Esophagus muscularis mucosa (tissue), 4 donors: ENCODE data around the gene SLC35G4. TPM values are rescaled to one million over a fixed set of nuclear protein-coding genes. Genes with fewer than 3 reads are reported as not detected.
A peak's percentile ranks its signal among the peaks of the same experiment; 100 is the strongest.
"Not testable (repeated sequence)": the region's sequence is repeated elsewhere in the genome, so short reads cannot be mapped to it uniquely, and the experiment has no call there.

Source experiments
- DNase-seq: peaks from one replicate; pipeline ENCODE4 v3.0.0-alpha.2; 2017; ENCODE audit errors: extremely low spot score
- H3K27ac ChIP-seq, 4 donors: fragments of 200-600 bp; sonication (generic); replicated peaks in 1 of 4; 1 replicate in 3 of 4; 2 replicates in 1 of 4; pipeline ENCODE4 v1.5.1; 2016 to 2019; ENCODE audit warnings: mild to moderate bottlenecking in 1 of 4
- H3K27me3 ChIP-seq, 4 donors: fragments of 200-600 bp; sonication (generic); one replicate each; pipeline versions ENCODE4 v1.5.1 to v1.6.0; 2016 to 2019
- H3K36me3 ChIP-seq, 4 donors: fragments of 200-600 bp; sonication (generic); one replicate each; pipeline ENCODE4 v1.5.1; 2016 to 2019
- H3K4me1 ChIP-seq, 4 donors: fragments of 200-600 bp; sonication (generic); one replicate each; pipeline ENCODE4 v1.5.1; 2016 to 2019
- H3K4me3 ChIP-seq, 4 donors: fragments of 200-600 bp; sonication (generic); 1 replicate in 2 of 4; 2 replicates in 2 of 4; pipeline ENCODE4 v1.5.1; 2016 to 2019; ENCODE audit warnings: mild to moderate bottlenecking in 4 of 4, moderate library complexity in 1 of 4
- H3K9me3 ChIP-seq, 4 donors: fragments of 200-600 bp; sonication (generic); 1 replicate in 3 of 4; 2 replicates in 1 of 4; pipeline ENCODE4 v1.5.1; 2016 to 2019
- EP300 ChIP-seq: sonication (generic); formaldehyde crosslinking; IDR thresholded peaks from one replicate; pipeline ENCODE4 v1.6.1; 2017; ENCODE audit warnings: antibody characterized with exemption
- POLR2A ChIP-seq: fragments of 450-650 bp; IDR thresholded peaks from one replicate; pipeline ENCODE4 v1.6.1; 2017; ENCODE audit warnings: antibody characterized with exemption, moderate library complexity, mild to moderate bottlenecking, low read depth
- POLR2AphosphoS5 ChIP-seq, 2 donors: sonication (generic); formaldehyde crosslinking; IDR thresholded peaks; one replicate each; pipeline ENCODE4 v1.6.1; 2017; ENCODE audit warnings: antibody characterized with exemption in 2 of 2
- WGBS: methylation state at CpG from one replicate; pipeline ENCODE4 v1.1.5; 2018; 5-methylcytosine and 5-hydroxymethylcytosine counted together
- intact Hi-C: fragments of 100-400 bp; cut with DNase I; formaldehyde crosslinking; loops from one replicate; pipeline ENCODE4 v1.15.1; 2023
- total RNA-seq, 4 donors: library from RNA; depleted of rRNA; stranded (reverse); fragments of >200 nt; gene quantifications; one replicate each; pipeline versions ENCODE4 v1.1.0 to v1.2.1, GENCODE V29; 2016
- TF ChIP-seq, protein P1 (sequence below), 3 experiments: fragments of 200-600 bp in 2 of 3; fragments of 450-650 bp in 1 of 3; sonication (generic) in 2 of 3; IDR thresholded peaks; one replicate each; pipeline ENCODE4 v1.5.1; 2017 to 2019; ENCODE audit warnings: antibody characterized with exemption in 3 of 3, mild to moderate bottlenecking in 2 of 3, moderate library complexity in 1 of 3

SLC35G4 gene
- total RNA-seq, result not detected

GRCh38 chr18:11609488-11609887 is at the start of gene SLC35G4:
SLC35G4 (plus strand) TSS chr18:11609596; CDS start chr18:11609596, 0 bp downstream.
- H3K36me3 ChIP-seq, intact Hi-C loops, H3K9me3 ChIP-seq, H3K4me1 ChIP-seq, H3K27me3 ChIP-seq, H3K27ac ChIP-seq, DNase-seq, H3K4me3 ChIP-seq: not testable (repeated sequence)
- WGBS, result 58% methylated on average over 3 of the region's 9 CpGs

- no peaks in the 10 kb centered on the region for H3K27me3 ChIP-seq
- WGBS, result 74% methylated on average over 3 of the region's 4 CpGs
- DNase-seq, result peak; percentile 39
- TF ChIP-seq POLR2A (no peak), POLR2AphosphoS5 (IDR thresholded peaks at IDR 0.05) (no peak)
- no peaks in the 10 kb centered on the region for H3K4me1 ChIP-seq
- no peak overlapping the region for H3K4me3 ChIP-seq
- no peak overlapping the region for H3K27ac ChIP-seq
- no peaks in the 10 kb centered on the region for H3K9me3 ChIP-seq
- intact Hi-C loops, result no loop called here
- H3K36me3 ChIP-seq, result no peaks in the 10 kb centered on the region
These were observed 48.1 kb upstream of the SLC35G4 start for GRCh38 chr18:11561293-11561692.

DNA sequence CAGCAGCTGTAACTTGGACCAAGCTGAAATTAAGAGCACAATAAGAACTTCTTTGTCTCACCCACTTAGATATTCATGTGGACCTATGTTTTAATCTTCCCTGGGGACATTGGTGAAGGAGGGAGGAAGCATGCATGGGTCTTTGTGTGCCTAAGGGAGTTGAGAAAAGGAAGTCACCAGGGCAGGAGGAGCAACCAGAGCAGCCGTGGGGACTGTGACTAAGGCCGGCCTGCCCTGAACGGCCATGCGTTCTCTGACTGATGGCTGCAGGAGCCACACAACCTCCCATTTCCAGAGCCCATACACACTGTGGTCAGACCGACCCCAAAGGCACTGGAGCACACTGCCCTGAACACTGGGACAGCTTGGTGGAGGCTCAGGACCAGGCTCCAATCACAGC is 43.7 kb upstream of the SLC35G4 start:
- peak; percentile 90 for DNase-seq
- Histone ChIP-seq H3K27me3 (no peaks in the 10 kb centered on the region), H3K4me1 (no peaks in the 10 kb centered on the region), H3K36me3 (no peaks in the 10 kb centered on the region), H3K27ac (no peak overlapping the region), H3K4me3 (no peak overlapping the region), H3K9me3 (no peaks in the 10 kb centered on the region)
- TF ChIP-seq POLR2A (no peak), POLR2AphosphoS5 (IDR thresholded peaks at IDR 0.05) (no peak), EP300 (no peak)
- TF ChIP-seq, protein P1, sequence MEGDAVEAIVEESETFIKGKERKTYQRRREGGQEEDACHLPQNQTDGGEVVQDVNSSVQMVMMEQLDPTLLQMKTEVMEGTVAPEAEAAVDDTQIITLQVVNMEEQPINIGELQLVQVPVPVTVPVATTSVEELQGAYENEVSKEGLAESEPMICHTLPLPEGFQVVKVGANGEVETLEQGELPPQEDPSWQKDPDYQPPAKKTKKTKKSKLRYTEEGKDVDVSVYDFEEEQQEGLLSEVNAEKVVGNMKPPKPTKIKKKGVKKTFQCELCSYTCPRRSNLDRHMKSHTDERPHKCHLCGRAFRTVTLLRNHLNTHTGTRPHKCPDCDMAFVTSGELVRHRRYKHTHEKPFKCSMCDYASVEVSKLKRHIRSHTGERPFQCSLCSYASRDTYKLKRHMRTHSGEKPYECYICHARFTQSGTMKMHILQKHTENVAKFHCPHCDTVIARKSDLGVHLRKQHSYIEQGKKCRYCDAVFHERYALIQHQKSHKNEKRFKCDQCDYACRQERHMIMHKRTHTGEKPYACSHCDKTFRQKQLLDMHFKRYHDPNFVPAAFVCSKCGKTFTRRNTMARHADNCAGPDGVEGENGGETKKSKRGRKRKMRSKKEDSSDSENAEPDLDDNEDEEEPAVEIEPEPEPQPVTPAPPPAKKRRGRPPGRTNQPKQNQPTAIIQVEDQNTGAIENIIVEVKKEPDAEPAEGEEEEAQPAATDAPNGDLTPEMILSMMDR (IDR thresholded peaks at IDR 0.05), result no peak
- WGBS, result 91% methylated on average over 5 of the region's 5 CpGs
- intact Hi-C loops, result no loop called here

DNA sequence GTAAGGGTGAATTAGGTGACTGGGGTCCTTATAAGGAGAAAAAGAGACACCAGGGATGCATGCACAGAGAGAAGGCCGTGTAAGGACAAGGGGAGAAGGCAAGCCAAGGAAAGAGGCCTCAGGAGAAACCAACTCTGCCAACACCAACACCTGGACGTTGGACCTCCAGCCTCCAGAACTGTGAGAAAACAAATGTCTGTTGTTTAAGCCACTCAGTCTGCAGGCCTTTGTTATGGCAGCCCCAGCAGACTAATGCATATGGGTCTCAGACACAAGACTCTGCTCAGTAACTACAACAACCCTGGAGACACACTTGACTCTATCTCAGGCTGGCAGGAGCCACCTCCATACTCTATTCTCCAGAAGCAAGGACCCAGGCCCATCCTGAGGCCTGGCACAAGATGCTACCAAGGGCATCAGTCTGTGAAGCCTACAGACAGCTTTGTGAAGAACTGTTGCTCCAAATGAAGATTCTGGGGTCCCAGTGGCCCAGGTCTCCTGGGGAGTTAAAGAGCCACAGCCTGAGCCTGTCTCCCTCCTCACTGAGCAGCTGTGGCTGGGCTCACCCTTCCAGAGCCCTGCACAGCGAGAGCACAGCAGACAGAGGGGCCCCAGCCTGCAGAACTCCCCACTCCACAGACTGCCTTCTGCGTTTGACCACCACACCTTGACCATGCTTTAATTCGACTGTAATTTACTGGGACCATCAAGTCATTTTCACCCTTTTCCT is 43.0 kb upstream of the SLC35G4 start:
- Histone ChIP-seq H3K9me3 (no peaks in the 10 kb centered on the region), H3K4me3 (no peak overlapping the region), H3K27ac (no peak overlapping the region), H3K36me3 (no peaks in the 10 kb centered on the region), H3K4me1 (no peaks in the 10 kb centered on the region), H3K27me3 (peaks cover 0 to 6% (median 0%) of the 10 kb centered on the region in 4 donors)
- intact Hi-C loops, result no loop called here
- WGBS, result 71% methylated on average over 4 of the region's 5 CpGs
- DNase-seq, result peak; percentile 86
- no peak for TF ChIP-seq POLR2AphosphoS5 (IDR thresholded peaks at IDR 0.05)
- TF ChIP-seq EP300, result no peak
- TF ChIP-seq POLR2A, result no peak
- TF ChIP-seq, protein P1 (IDR thresholded peaks at IDR 0.05), result no peak

DNA sequence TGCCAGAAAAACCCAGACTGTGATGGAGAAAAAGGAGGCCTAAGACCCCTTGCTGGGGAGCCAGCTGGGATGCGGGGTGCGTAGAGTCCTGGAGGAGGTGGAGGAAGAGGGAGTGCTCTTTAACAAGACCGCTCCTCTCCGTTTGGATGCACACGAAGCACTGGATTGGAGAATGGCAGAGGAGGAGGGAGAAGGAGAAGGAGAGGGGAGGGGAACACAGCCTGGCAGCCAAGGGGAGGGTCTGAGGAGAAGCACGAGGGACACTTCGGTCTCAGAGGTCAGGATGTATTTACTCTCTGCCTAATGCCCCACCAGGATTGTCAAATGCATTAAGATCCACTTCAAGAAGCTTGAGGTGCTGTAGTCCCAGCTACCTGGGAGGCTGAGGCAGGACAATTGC is 42.0 kb upstream of the SLC35G4 start:
- intact Hi-C loops, result no loop called here
- TF ChIP-seq EP300, result no peak
- no peak for TF ChIP-seq POLR2A
- TF ChIP-seq, protein P1 (IDR thresholded peaks at IDR 0.05), result no peak
- TF ChIP-seq POLR2AphosphoS5 (IDR thresholded peaks at IDR 0.05), result no peak

More for the DNA sequence above, 42.0 kb upstream of the SLC35G4 start:
- Histone ChIP-seq H3K4me1 (no peaks in the 10 kb centered on the region), H3K36me3 (no peaks in the 10 kb centered on the region), H3K27me3 (peaks cover 0 to 7% (median 0%) of the 10 kb centered on the region in 4 donors), H3K27ac (no peak overlapping the region), H3K4me3 (no peak overlapping the region), H3K9me3 (no peaks in the 10 kb centered on the region)
- WGBS, result 75% methylated on average over 7 of the region's 7 CpGs
- peak; percentile 91 for DNase-seq
